DND-41 (cell line): ENCODE measurements around the gene TTLL10.

ENCODE experiments used
- ATAC-seq: fragments of 200-7000 bp; cut with Tn5 transposase; 3 replicates; pipeline ENCODE4 v1.9.1; 2021; ENCODE audit warnings: low read depth; ENCODE audit not compliant: insufficient read depth
- DNase-seq: peaks from one replicate; pipeline ENCODE4 v3.0.0-alpha.2; 2020
- H2AFZ ChIP-seq: 2 replicates; pipeline ENCODE4 v1.6.0; 2012; ENCODE audit warnings: low read depth, low read length
- H3K27ac ChIP-seq: 2 replicates; pipeline ENCODE4 v1.5.1; 2012; ENCODE audit warnings: low read length, inconsistent platforms
- H3K27me3 ChIP-seq: fragments of 200-600 bp; sonication (generic); 2 replicates; pipeline ENCODE4 v1.6.0; 2012; ENCODE audit warnings: low read length, mild to moderate bottlenecking, inconsistent platforms; ENCODE audit not compliant: insufficient read depth, poor library complexity
- H3K36me3 ChIP-seq: 2 replicates; pipeline ENCODE4 v1.5.1; 2012; ENCODE audit warnings: low read length, inconsistent platforms; ENCODE audit not compliant: insufficient read depth
- H3K4me1 ChIP-seq: 2 replicates; pipeline ENCODE4 v1.5.1; 2012; ENCODE audit warnings: mild to moderate bottlenecking, low read length; ENCODE audit not compliant: insufficient read depth
- H3K4me2 ChIP-seq: 2 replicates; pipeline ENCODE4 v1.6.0; 2012; ENCODE audit warnings: mild to moderate bottlenecking, moderate library complexity, low read length, inconsistent platforms; ENCODE audit not compliant: insufficient read depth
- H3K4me3 ChIP-seq, 2 experiments: fragments of 200-600 bp in 1 of 2; shearing (Covaris generic) in 1 of 2; 2 replicates each; pipeline ENCODE4 v1.5.1; 2012 to 2016; ENCODE audit warnings: inconsistent platforms in 2 of 2, low read length in 2 of 2, mild to moderate bottlenecking in 2 of 2, low read depth in 1 of 2, moderate library complexity in 1 of 2
- H3K79me2 ChIP-seq: 2 replicates; pipeline ENCODE4 v1.6.0; 2012; ENCODE audit warnings: low read length, inconsistent platforms; ENCODE audit not compliant: insufficient read depth
- H3K9ac ChIP-seq: 2 replicates; pipeline ENCODE4 v1.6.0; 2012; ENCODE audit warnings: low read depth, mild to moderate bottlenecking, inconsistent platforms, low read length, moderate library complexity
- H3K9me3 ChIP-seq: 2 replicates; pipeline ENCODE4 v1.5.1; 2012; ENCODE audit warnings: low read length, moderate library complexity, mild to moderate bottlenecking, inconsistent platforms; ENCODE audit not compliant: insufficient read depth, severe bottlenecking
- H4K20me1 ChIP-seq: 2 replicates; pipeline ENCODE4 v1.6.0; 2012; ENCODE audit warnings: low read length; ENCODE audit not compliant: insufficient read depth
- EZH2 ChIP-seq: IDR thresholded peaks from 3 replicates; pipeline ENCODE4 v1.6.1; 2012; ENCODE audit warnings: borderline replicate concordance, low read depth, mild to moderate bottlenecking, moderate library complexity, low read length, inconsistent platforms; ENCODE audit not compliant: severe bottlenecking
- TF ChIP-seq, protein P1 (sequence below): IDR thresholded peaks from 2 replicates; pipeline ENCODE4 v1.5.1; 2012; ENCODE audit warnings: borderline replicate concordance, low read length, moderate library complexity, mild to moderate bottlenecking; ENCODE audit not compliant: poor library complexity, severe bottlenecking; ENCODE audit errors: extremely low read depth

Gene TTLL10

GRCh38 chr1:1206966-1207531, 33.4 kb downstream of the TTLL10 start:
- no peak overlapping the region for H3K4me2 ChIP-seq
- TF ChIP-seq EZH2: no peak
- TF ChIP-seq, protein P1, sequence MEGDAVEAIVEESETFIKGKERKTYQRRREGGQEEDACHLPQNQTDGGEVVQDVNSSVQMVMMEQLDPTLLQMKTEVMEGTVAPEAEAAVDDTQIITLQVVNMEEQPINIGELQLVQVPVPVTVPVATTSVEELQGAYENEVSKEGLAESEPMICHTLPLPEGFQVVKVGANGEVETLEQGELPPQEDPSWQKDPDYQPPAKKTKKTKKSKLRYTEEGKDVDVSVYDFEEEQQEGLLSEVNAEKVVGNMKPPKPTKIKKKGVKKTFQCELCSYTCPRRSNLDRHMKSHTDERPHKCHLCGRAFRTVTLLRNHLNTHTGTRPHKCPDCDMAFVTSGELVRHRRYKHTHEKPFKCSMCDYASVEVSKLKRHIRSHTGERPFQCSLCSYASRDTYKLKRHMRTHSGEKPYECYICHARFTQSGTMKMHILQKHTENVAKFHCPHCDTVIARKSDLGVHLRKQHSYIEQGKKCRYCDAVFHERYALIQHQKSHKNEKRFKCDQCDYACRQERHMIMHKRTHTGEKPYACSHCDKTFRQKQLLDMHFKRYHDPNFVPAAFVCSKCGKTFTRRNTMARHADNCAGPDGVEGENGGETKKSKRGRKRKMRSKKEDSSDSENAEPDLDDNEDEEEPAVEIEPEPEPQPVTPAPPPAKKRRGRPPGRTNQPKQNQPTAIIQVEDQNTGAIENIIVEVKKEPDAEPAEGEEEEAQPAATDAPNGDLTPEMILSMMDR: no peak
- H4K20me1 ChIP-seq: peaks cover 18% of the 10 kb centered on the region
- no peak overlapping the region for H3K9ac ChIP-seq
- no peaks in the 10 kb centered on the region for H3K36me3 ChIP-seq
- H3K4me1 ChIP-seq: peaks cover 10% of the 10 kb centered on the region
- H2AFZ ChIP-seq: no peak overlapping the region
- H3K27ac ChIP-seq: no peak overlapping the region
- no peak overlapping the region for H3K4me3 ChIP-seq
- no peaks in the 10 kb centered on the region for H3K79me2 ChIP-seq
- no peak for ATAC-seq
- no peak for DNase-seq
- H3K27me3 ChIP-seq: peaks cover 4% of the 10 kb centered on the region
- no peaks in the 10 kb centered on the region for H3K9me3 ChIP-seq

DNA sequence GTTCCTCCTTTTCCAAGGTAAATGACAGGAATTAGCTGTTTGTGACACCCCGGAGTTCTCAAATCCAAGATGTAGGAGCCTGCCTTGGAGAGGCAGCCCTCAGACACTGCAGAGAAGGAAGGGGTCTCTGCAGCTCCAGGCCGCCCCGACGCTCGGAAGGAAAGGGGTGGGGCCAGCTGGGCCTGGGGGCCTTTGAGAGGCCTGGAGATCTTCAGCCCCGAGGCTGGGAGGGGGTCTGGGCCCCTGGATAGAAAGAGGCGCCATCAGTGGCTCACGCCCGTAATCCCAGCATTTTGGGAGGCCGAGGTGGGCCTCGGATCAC, 33.9 kb downstream of the TTLL10 start:
- peaks cover 10% of the 10 kb centered on the region for H3K4me1 ChIP-seq
- DNase-seq (no peak), ATAC-seq (no peak)
- no peak overlapping the region for H3K27ac ChIP-seq
- no peaks in the 10 kb centered on the region for H3K79me2 ChIP-seq
- peaks cover 4% of the 10 kb centered on the region for H3K27me3 ChIP-seq
- H3K4me2 ChIP-seq: no peak overlapping the region
- no peaks in the 10 kb centered on the region for H3K36me3 ChIP-seq
- H3K9ac ChIP-seq: no peak overlapping the region
- no peak overlapping the region for H2AFZ ChIP-seq
- no peak for TF ChIP-seq EZH2
- TF ChIP-seq, protein P1: no peak
- H3K9me3 ChIP-seq: no peaks in the 10 kb centered on the region
- H3K4me3 ChIP-seq: no peak overlapping the region
- peaks cover 18% of the 10 kb centered on the region for H4K20me1 ChIP-seq

GRCh38 chr1:1208713-1209433, 35.2 kb downstream of the TTLL10 start:
- H3K4me2 ChIP-seq: peak overlapping the region; percentile 31; the same call in 1 of the 2 replicates

More at GRCh38 chr1:1208713-1209433, 35.2 kb downstream of the TTLL10 start:
- H3K27me3 ChIP-seq: peaks cover 4% of the 10 kb centered on the region
- no peak overlapping the region for H2AFZ ChIP-seq
- DNase-seq: peak; percentile 86
- ATAC-seq: peak; percentile 74
- no peaks in the 10 kb centered on the region for H3K9me3 ChIP-seq
- no peak overlapping the region for H3K27ac ChIP-seq
- no peak overlapping the region for H3K4me3 ChIP-seq
- H4K20me1 ChIP-seq: peaks cover 19% of the 10 kb centered on the region
- TF ChIP-seq EZH2: no peak
- TF ChIP-seq, protein P1: no peak
- H3K79me2 ChIP-seq: no peaks in the 10 kb centered on the region
- no peaks in the 10 kb centered on the region for H3K36me3 ChIP-seq
- peaks cover 14% of the 10 kb centered on the region for H3K4me1 ChIP-seq
- H3K9ac ChIP-seq: no peak overlapping the region
